NCI-H82 treated with DMSO at 0.1 percent for 48 hours (cell line): ENCODE results near the gene FBXO8.

Source experiments
- DNase-seq: peaks from one replicate; lab custom pipeline; 2025; ENCODE audit not compliant: unreplicated experiment; lab: John Stamatoyannopoulos, UW

FBXO8 gene

GRCh38 chr4:174248407-174248806, 35.1 kb downstream of the FBXO8 start:
- no peak for DNase-seq

DNA sequence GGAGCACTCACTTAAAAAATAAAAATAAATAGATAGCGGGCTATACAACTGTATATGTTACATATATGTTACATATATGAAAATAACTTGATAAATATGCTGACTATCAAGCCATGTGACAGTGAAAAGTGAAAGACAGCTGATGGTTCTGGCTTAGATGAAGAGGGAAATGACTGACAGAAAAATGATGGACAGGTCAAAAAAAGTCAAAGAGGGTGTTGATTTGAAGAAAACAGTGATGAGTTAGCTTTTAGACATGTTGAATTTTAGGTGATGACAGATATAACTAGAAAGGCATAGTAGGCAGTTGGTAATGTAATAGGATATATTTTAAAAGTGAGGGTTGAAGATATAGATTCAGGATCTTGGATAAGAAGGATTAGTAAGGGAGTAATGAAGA, 37.8 kb downstream of the FBXO8 start:
- DNase-seq: no peak

DNA sequence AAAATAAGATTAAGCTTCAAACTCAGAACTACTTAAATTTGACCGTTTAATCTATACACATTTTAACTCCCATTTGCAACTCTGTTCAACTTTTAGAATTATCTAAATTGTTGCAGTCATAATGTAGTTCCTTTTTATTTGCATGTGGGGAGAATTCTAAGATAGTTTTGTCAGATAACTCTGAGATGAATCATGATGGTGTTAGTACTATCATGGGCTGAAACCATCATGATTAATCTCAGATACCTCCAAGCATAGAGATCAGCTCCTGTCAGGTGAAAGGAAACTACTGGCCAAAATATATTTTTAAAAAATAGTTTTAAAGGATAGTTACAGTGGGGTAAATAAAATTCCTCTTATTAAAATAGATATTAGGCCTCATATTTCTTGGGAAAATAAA, 39.0 kb downstream of the FBXO8 start:
- no peak for DNase-seq

DNA sequence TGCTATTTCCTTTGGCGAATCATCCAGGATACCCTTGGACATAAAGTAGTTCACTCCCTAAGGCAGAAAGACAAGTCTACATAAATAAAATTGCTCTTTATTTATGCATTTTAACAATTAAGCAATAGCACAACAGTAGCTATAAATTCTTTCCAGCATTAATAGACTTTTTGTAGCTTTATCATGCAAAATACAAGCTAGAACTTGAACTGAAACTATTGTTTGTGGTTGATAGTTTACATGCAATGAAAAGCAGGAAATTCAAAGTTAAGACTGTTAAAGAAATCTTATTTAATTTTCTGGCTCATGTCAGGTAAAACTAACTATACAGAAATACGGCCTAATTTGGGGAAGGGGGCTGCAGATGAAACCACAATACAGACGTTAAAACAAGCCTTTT, 42.3 kb downstream of the FBXO8 start:
- DNase-seq: no peak

DNA sequence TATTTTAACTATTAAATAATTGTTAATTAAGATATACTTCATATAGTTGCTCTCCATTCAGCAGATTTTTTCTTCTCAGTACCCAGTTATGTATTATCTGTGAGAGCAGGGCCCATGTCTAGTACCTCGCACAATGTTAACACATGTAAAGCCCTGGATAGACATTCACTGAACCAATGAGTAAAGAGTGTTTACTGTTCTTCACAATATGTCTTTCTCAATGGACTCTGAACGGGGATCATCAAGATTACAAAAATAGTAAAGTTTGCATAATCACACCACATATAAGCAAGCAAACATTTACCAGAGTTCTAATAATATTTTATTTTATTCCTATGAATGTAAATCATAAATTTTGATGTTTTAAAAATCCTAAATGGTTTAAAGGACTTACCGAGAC, 47.1 kb downstream of the FBXO8 start:
- DNase-seq: no peak

- no peak for DNase-seq
Observed at GRCh38 chr4:174230680-174231079, 52.8 kb downstream of the FBXO8 start.

- no peak for DNase-seq
Observed at GRCh38 chr4:174230148-174230547, 53.3 kb downstream of the FBXO8 start.

GRCh38 chr4:174228988-174229387, 54.5 kb downstream of the FBXO8 start:
- DNase-seq: no peak

GRCh38 chr4:174225349-174226049, 58.0 kb downstream of the FBXO8 start:
- DNase-seq: no peak

DNA sequence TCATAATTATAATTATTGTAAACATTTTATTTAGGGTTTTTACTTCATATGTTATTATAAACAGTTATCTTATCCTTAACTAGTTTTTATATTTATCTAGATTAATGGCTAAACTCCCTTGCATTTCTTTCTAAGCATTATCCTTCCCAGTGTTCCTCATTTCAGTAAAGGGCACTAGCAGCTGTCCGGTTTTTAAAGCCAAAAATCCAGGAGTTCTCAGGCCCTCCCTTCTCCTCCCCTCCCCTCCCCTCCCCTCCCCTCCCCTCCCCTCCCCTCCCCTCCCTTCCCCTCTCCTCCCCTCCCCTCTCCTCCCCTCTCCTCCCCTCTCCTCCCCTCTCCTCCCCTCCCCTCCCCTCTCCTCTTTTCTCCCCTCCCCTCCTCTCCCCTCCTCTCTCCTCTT, 58.9 kb downstream of the FBXO8 start:
- DNase-seq: no peak

- no peak for DNase-seq
Observed at GRCh38 chr4:174222266-174222872, 61.1 kb downstream of the FBXO8 start.

DNA sequence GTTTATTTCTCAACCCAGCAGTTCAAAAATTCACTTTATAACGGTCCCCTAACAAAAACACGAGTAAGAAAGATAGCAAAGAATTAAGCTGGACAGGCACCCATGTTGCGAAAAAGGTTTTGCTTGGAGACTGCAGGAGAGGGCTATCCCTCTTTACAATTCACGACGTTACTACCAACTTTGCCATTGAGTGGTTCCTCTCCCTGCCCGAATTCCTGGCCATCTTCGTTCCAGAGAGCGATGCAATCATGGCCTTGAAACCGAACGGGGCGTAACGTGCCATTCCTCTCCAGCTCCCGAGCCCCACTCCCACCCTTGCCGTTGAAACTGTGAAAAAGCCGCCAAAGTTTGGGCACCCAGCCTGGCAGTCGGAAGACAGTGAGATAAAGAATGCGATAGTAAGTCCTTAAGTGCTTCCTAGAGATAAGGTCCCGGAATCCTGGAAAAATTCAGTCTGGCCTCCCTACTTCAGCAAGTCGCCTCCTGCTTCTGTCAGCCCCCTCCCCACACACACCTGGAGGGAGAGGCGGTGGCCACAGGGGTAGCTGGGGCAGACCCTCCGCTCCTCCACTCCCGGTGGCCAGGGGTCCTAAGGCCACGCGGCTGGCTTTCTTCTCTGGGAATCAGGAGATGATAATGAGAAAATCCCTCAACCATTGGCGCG, 65.2 kb downstream of the FBXO8 start:
- DNase-seq: no peak

- no peak for DNase-seq
Observed at GRCh38 chr4:174217273-174218126, 66.0 kb downstream of the FBXO8 start.

DNA sequence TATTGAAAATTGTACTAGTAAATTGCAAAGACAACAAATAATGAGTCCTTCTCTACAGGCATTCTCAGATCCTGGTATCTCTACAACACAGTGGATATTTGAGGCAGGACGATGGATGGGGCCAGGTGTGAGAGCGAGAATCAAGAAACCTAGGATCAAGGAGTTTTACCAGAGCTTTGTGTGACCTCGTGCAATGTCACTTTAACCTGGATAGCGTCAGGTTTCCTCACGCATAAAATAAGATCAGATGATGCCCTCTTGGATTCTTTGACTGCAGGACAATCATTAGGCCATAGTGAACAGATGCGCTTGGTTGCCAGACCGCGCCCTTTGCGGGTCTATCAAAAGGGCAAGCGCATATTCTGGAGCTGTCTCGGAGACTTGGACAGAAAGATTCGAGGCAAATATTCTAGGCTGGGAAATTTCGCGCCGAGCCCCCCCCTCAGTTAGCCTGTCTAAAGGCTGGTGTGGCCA, 66.6 kb downstream of the FBXO8 start:
- no peak for DNase-seq

DNA sequence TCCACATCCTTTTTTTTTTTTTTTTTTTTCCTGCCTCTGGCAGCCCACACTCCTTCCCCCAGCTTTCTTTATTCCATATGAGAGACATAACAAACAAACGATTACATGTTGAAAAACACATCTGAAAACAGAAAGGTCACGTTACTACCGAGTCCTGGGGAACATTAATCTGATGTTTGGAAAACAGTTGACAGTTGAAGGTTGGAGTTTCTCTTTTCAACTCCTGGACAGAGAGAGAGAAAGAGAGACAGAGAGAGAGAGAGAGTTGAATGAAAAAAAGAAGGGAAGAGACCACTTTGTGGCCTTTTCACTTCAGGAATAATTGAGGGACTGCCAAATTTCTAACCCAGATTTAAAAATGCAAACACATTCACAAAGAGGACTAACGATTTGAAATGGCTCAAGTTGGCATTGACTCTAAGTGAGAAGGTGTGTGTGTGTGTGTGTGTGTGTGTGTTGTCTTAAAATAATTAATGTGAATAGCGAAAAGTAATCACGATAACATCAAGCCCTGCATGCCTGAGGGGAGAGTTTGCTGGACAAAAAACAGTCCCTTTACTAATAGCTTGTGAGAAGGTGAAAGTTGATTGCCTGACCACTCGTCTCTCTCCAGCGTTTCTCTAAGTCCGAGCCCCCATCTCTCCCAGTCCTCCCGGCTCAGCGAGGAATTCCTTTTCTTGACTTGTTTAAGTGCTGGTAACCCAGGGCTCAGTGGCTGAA, 67.3 kb downstream of the FBXO8 start:
- DNase-seq: no peak

DNA sequence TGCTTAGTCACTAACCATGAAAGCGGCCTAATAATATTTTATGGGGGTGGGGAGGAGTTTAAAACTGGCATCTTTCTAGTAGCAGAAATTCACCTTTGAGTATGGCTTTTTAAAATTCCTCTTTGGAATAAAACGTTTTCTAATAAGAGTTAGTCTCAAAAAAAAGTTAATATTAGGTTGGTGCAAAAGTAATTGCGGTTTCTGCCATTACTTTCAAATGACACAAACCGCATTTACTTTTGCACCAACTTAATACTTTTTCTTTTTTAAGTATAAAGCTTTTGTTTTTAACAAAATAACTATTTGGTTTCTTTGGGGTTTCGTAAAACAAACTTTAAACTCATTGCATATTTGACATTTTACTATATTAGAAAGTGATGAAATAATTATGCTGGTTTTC, 68.4 kb downstream of the FBXO8 start:
- DNase-seq: no peak

GRCh38 chr4:174214101-174214878, 69.2 kb downstream of the FBXO8 start:
- no peak for DNase-seq

- DNase-seq: no peak
Observed at GRCh38 chr4:174213731-174214100, 69.8 kb downstream of the FBXO8 start.

DNA sequence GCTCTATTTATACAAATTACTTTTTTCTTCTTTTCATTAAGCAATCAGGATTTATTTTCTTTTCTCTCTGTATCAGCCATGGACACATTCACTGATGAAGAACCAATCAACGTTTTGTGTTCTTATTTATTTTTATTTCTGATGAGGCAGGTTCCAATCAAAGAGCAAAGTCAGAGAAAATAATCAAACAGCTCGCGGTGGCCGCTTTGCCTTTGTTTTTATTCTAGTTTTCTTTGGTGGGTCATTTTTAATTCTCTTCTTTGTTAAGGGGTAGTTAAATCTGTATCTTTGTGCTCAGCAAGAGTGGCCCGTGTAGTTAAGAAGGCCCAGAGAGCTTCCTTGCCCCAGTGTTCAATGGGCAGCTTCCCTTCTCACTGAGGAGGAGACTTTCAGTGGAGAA, 71.4 kb downstream of the FBXO8 start:
- DNase-seq: no peak

GRCh38 chr4:174211622-174212044, 71.8 kb downstream of the FBXO8 start:
- no peak for DNase-seq
